CD14-positive monocyte (primary cell): ENCODE data around the gene OR6C2. TPM values are rescaled to one million over a fixed set of nuclear protein-coding genes. Genes with fewer than 3 reads are reported as not detected.
"Not testable (repeated sequence)": the region's sequence is repeated elsewhere in the genome, so short reads cannot be mapped to it uniquely, and the experiment has no call there.

ENCODE experiments used
- DNase-seq, 3 donors: peaks; one replicate each; pipeline ENCODE4 v3.0.0-alpha.2; 2011 to 2022
- H2AFZ ChIP-seq: 2 replicates; pipeline ENCODE4 v1.6.0; 2012; ENCODE audit warnings: mild to moderate bottlenecking, low read depth, low read length, inconsistent platforms; ENCODE audit not compliant: insufficient read depth, poor library complexity, severe bottlenecking
- H3K27ac ChIP-seq, 2 donors: 1 replicate in 1 of 2; 2 replicates in 1 of 2; pipeline ENCODE4 v1.5.1; 2012 to 2013; ENCODE audit warnings: low read length in 2 of 2, control low read depth in 1 of 2, inconsistent platforms in 1 of 2, low read depth in 1 of 2, mild to moderate bottlenecking in 1 of 2
- H3K27me3 ChIP-seq, 2 donors: one replicate each; pipeline versions ENCODE4 v1.6.0 to v1.6.1; 2011 to 2013; ENCODE audit warnings: low read length in 2 of 2; ENCODE audit not compliant: control insufficient read depth in 2 of 2, insufficient read depth in 2 of 2
- H3K36me3 ChIP-seq, 2 donors: replicated peaks in 1 of 2; 1 replicate in 1 of 2; 2 replicates in 1 of 2; pipeline versions ENCODE4 v1.5.1 to v1.6.1; 2012 to 2013; ENCODE audit warnings: low read length in 2 of 2, control low read depth in 1 of 2, inconsistent platforms in 1 of 2, mild to moderate bottlenecking in 1 of 2; ENCODE audit not compliant: insufficient read depth in 2 of 2, control insufficient read depth in 1 of 2
- H3K4me1 ChIP-seq, 2 donors: 1 replicate in 1 of 2; 2 replicates in 1 of 2; pipeline versions ENCODE4 v1.5.1 to v1.6.1; 2012 to 2013; ENCODE audit warnings: low read length in 2 of 2, control low read depth in 1 of 2, inconsistent platforms in 1 of 2, mild to moderate bottlenecking in 1 of 2, moderate library complexity in 1 of 2; ENCODE audit not compliant: insufficient read depth in 2 of 2, control insufficient read depth in 1 of 2
- H3K4me2 ChIP-seq: replicated peaks from 2 replicates; pipeline ENCODE3; 2012; ENCODE audit warnings: low read length, moderate library complexity, mild to moderate bottlenecking; ENCODE audit not compliant: poor library complexity, severe bottlenecking; ENCODE audit errors: extremely low read depth
- H3K4me3 ChIP-seq, 3 experiments: fragments of 200-600 bp in 1 of 3; sonication (generic) in 1 of 3; replicated peaks in 1 of 3; 1 replicate in 2 of 3; 2 replicates in 1 of 3; pipeline ENCODE4 v1.5.1; 2011 to 2013; ENCODE audit warnings: low read length in 3 of 3, mild to moderate bottlenecking in 3 of 3, control low read depth in 2 of 3, low read depth in 2 of 3, inconsistent platforms in 1 of 3, moderate library complexity in 1 of 3
- H3K79me2 ChIP-seq: 2 replicates; pipeline ENCODE4 v1.6.0; 2012; ENCODE audit warnings: mild to moderate bottlenecking, control low read depth, inconsistent platforms, low read length, moderate library complexity; ENCODE audit not compliant: insufficient read depth
- H3K9ac ChIP-seq: 2 replicates; pipeline ENCODE4 v1.6.0; 2017; ENCODE audit warnings: low read length, mild to moderate bottlenecking; ENCODE audit not compliant: insufficient read depth, poor library complexity, severe bottlenecking
- H3K9me3 ChIP-seq, 2 donors: replicated peaks in 1 of 2; 1 replicate in 1 of 2; 2 replicates in 1 of 2; pipeline versions ENCODE4 v1.5.1 to v1.6.1; 2012 to 2013; ENCODE audit warnings: low read length in 2 of 2, control low read depth in 1 of 2; ENCODE audit not compliant: control insufficient read depth in 1 of 2, insufficient read depth in 1 of 2
- H4K20me1 ChIP-seq: 2 replicates; pipeline ENCODE4 v1.6.0; 2012; ENCODE audit warnings: mild to moderate bottlenecking, low read length, control low read depth, moderate library complexity; ENCODE audit not compliant: insufficient read depth
- H3K27ac Mint-ChIP-seq, 7 donors: one replicate each; pipeline ENCODE4 v1.8.0; 2020; ENCODE audit warnings: mild to moderate bottlenecking in 7 of 7, mixed read lengths in 7 of 7, moderate library complexity in 6 of 7, inconsistent platforms in 2 of 7
- H3K27me3 Mint-ChIP-seq, 3 donors: one replicate each; pipeline ENCODE4 v1.8.0; 2021 to 2022; ENCODE audit warnings: low read depth in 3 of 3, mild to moderate bottlenecking in 3 of 3, mixed read lengths in 3 of 3, moderate library complexity in 3 of 3, inconsistent platforms in 1 of 3
- H3K36me3 Mint-ChIP-seq, 2 donors: one replicate each; pipeline ENCODE4 v1.8.0; 2020; ENCODE audit warnings: mixed read lengths in 2 of 2, inconsistent platforms in 1 of 2, mild to moderate bottlenecking in 1 of 2
- H3K4me1 Mint-ChIP-seq: one replicate; pipeline ENCODE4 v1.8.0; 2020; ENCODE audit warnings: mild to moderate bottlenecking, mixed read lengths
- H3K4me3 Mint-ChIP-seq, 2 donors: one replicate each; pipeline ENCODE4 v1.8.0; 2020; ENCODE audit warnings: mild to moderate bottlenecking in 2 of 2, mixed read lengths in 2 of 2, moderate library complexity in 1 of 2
- H3K9me3 Mint-ChIP-seq, 7 donors: one replicate each; pipeline ENCODE4 v1.8.0; 2020 to 2022; ENCODE audit warnings: mixed read lengths in 7 of 7, mild to moderate bottlenecking in 6 of 7, moderate library complexity in 6 of 7, inconsistent platforms in 2 of 7
- WGBS: methylation state at CpG from one replicate; pipeline ENCODE4 v1.1.5; 2013; ENCODE audit warnings: missing lambda C conversion rate; ENCODE audit not compliant: insufficient coverage; 5-methylcytosine and 5-hydroxymethylcytosine counted together
- intact Hi-C, 2 donors: fragments of 100-400 bp; cut with micrococcal nuclease; formaldehyde crosslinking; loops; one replicate each; pipeline versions ENCODE4 v1.15.0 to v1.15.1; 2023
- polyA plus RNA-seq, 3 donors: library from polyadenylated mRNA; depleted of rRNA in 1 of 3; unstranded in 2 of 3; stranded (reverse) in 1 of 3; fragments of 300-500 nt in 2 of 3; fragments of >200 nt in 1 of 3; fragmentation: Illumina TruSeq in 2 of 3; gene quantifications; 1 replicate in 2 of 3; 2 replicates in 1 of 3; pipeline ENCODE4 v1.2.3, GENCODE V29; 2012 to 2021
- TF ChIP-seq, protein P1 (sequence below): fragments of 200-600 bp; IDR thresholded peaks from one replicate; pipeline ENCODE4 v1.8.0; 2022; ENCODE audit warnings: antibody characterized with exemption, mild to moderate bottlenecking

The OR6C2 gene
- polyA plus RNA-seq, 3 donors = 0.18 TPM; not detected in 2

DNA sequence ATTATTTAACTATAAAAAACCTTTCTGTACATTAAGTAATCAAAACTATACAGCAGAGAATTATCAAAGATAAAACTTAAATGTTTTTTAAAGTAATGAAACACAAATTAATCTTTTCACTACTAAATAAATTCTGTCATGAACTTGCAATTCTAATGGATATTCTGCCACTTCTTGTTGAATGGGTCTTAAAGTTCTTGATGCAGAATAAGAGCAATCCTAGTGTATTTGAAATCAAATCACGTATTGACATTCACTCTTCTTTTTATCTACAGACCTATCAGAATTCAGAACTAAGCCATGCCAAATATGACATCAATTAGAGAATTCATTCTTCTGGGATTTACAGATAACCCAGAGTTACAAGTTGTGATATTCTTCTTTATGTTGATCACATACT, 43.6 kb upstream of the OR6C2 start, which contains the start of gene OR6C65:
Gene OR6C65 (plus strand): TSS at position 301 of the 400 bp plus-strand sequence. CDS start 0 bp downstream, at position 301.
- intact Hi-C loops = no loop called here
- no peak within 1 kb of the TSS for H3K27ac ChIP-seq
- H3K4me3 ChIP-seq = no peak within 1 kb of the TSS
- H2AFZ ChIP-seq = no peak within 1 kb of the TSS
- H3K27me3 Mint-ChIP-seq = peaks cover 1 to 9% (median 2%) of the 10 kb centered on the region in 3 donors
- H3K9me3 ChIP-seq = no peaks in the 10 kb centered on the region
- no peaks in the 10 kb centered on the region for H3K36me3 Mint-ChIP-seq
- H3K36me3 ChIP-seq = no peaks in the 10 kb centered on the region
- no peak within 1 kb of the TSS for H3K4me2 ChIP-seq
- no peaks in the 10 kb centered on the region for H3K79me2 ChIP-seq
- no peak for DNase-seq
- TF ChIP-seq, protein P1, sequence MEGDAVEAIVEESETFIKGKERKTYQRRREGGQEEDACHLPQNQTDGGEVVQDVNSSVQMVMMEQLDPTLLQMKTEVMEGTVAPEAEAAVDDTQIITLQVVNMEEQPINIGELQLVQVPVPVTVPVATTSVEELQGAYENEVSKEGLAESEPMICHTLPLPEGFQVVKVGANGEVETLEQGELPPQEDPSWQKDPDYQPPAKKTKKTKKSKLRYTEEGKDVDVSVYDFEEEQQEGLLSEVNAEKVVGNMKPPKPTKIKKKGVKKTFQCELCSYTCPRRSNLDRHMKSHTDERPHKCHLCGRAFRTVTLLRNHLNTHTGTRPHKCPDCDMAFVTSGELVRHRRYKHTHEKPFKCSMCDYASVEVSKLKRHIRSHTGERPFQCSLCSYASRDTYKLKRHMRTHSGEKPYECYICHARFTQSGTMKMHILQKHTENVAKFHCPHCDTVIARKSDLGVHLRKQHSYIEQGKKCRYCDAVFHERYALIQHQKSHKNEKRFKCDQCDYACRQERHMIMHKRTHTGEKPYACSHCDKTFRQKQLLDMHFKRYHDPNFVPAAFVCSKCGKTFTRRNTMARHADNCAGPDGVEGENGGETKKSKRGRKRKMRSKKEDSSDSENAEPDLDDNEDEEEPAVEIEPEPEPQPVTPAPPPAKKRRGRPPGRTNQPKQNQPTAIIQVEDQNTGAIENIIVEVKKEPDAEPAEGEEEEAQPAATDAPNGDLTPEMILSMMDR = no peak
- peak within 1 kb of the TSS in 1 of 7 donors; percentile 50 for H3K27ac Mint-ChIP-seq
- H3K4me1 ChIP-seq = no peaks in the 10 kb centered on the region
- H3K4me1 Mint-ChIP-seq = no peaks in the 10 kb centered on the region
- peaks cover 0 to 3% (median 0%) of the 10 kb centered on the region in 7 donors for H3K9me3 Mint-ChIP-seq
- no peaks in the 10 kb centered on the region for H4K20me1 ChIP-seq
- H3K4me3 Mint-ChIP-seq = no peak within 1 kb of the TSS
- no peaks in the 10 kb centered on the region for H3K27me3 ChIP-seq
- no peak within 1 kb of the TSS for H3K9ac ChIP-seq
- WGBS = no CpG with 5 or more reads among the region's 1 CpG

DNA sequence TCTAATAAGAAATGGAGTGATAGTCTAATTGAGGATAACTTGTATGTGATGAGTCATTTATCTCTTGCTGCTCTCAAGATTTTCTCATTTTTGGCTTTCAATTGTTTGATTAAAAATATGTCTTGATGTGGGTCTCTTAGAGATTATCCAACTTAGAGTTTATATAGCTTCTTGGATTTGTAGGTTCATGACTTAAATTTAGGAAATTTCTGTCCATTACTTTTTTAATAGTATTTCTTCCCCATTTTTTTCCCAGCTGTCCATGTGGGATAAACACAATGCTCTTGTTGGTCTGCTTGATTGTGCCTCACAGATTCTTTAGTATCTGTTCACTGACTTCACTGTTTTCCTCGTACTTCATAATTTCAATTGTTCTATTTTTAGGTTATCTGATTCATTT, 36.0 kb upstream of the OR6C2 start:
- no peaks in the 10 kb centered on the region for H3K4me1 ChIP-seq
- H4K20me1 ChIP-seq = no peaks in the 10 kb centered on the region
- H3K9ac ChIP-seq = no peak overlapping the region
- no peaks in the 10 kb centered on the region for H3K36me3 ChIP-seq
- no peaks in the 10 kb centered on the region for H3K27me3 ChIP-seq
- Mint-ChIP-seq H3K36me3 (no peaks in the 10 kb centered on the region), H3K27ac (no peak overlapping the region), H3K27me3 (peaks cover 1 to 7% (median 5%) of the 10 kb centered on the region in 3 donors), H3K4me3 (no peak overlapping the region), H3K9me3 (peaks cover 0 to 5% (median 3%) of the 10 kb centered on the region in 7 donors), H3K4me1 (no peaks in the 10 kb centered on the region)
- no peak overlapping the region for H3K27ac ChIP-seq
- H2AFZ ChIP-seq = no peak overlapping the region
- H3K9me3 ChIP-seq = no peaks in the 10 kb centered on the region
- TF ChIP-seq, protein P1 = no peak
- no CpG with 5 or more reads among the region's 1 CpG for WGBS
- no peak overlapping the region for H3K4me2 ChIP-seq
- intact Hi-C loops = no loop called here
- H3K4me3 ChIP-seq = no peak overlapping the region
- no peak for DNase-seq
- H3K79me2 ChIP-seq = no peaks in the 10 kb centered on the region

DNA sequence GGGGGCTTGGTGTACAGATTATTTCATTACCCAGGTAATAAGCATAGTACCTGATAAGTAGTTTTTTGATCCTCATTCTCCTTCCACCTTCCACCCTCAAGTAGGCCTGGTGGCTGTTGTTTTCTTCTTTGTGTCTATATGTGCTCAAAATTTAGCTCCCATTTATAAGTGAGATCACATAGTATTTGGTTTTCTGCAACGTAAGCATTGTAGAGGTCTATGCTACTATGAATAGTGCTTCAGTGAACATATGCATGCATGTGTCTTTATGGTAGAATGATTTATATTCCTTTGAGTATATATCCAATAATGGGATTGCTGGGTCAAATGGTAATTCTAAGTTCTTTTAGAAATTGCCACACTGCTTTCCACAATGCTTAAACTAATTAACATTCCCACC, 34.7 kb upstream of the OR6C2 start:
- H3K36me3 ChIP-seq, DNase-seq, H3K27me3 Mint-ChIP-seq, H3K27ac Mint-ChIP-seq, H3K9ac ChIP-seq, H3K36me3 Mint-ChIP-seq, H3K9me3 Mint-ChIP-seq, H2AFZ ChIP-seq, H3K27me3 ChIP-seq, H3K4me2 ChIP-seq, intact Hi-C loops, H3K4me1 ChIP-seq, H3K4me3 ChIP-seq, H3K4me1 Mint-ChIP-seq, H3K27ac ChIP-seq, H3K4me3 Mint-ChIP-seq, H3K9me3 ChIP-seq, H3K79me2 ChIP-seq, H4K20me1 ChIP-seq: not testable (repeated sequence)
- no CpG with 5 or more reads among the region's 1 CpG for WGBS
